Coronary artery (tissue), 2 donors: ENCODE data around the gene IRGQ.

ENCODE experiments used
- DNase-seq: peaks from one replicate; pipeline ENCODE4 v3.0.0-alpha.2; 2017; ENCODE audit warnings: low spot score
- H3K27ac ChIP-seq, 2 donors: fragments of 200-600 bp; sonication (generic); one replicate each; pipeline ENCODE4 v1.5.1; 2016 to 2019
- H3K4me3 ChIP-seq: fragments of 200-600 bp; sonication (generic); 2 replicates; pipeline ENCODE4 v1.5.1; 2016; ENCODE audit warnings: mild to moderate bottlenecking, moderate library complexity
- TF ChIP-seq, protein P1 (sequence below): fragments of 200-600 bp; sonication (generic); IDR thresholded peaks from one replicate; pipeline ENCODE4 v1.5.1; 2019; ENCODE audit warnings: antibody characterized with exemption

Gene IRGQ

DNA sequence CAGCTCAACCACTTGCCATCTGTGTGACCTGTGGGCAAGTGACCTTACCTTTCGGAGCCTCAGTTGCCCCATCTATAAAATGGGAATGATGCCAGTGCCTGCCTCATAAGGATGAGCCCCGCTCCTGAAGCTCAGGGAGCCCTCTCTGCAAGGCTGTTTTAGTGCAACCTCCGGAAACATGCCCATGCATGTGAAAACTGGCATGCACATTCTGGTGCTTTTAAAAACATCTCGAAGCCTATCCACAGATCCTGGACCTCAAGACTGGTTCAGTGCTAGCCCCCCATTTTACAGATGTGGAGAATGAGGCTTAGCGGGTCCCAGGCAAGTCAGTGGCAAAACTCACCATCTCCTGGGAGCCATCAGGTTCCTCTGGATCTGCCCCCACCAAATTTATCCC is 38.1 kb upstream of the IRGQ start:
- Histone ChIP-seq H3K27ac (no peak overlapping the region), H3K4me3 (no peak overlapping the region)
- TF ChIP-seq, protein P1, sequence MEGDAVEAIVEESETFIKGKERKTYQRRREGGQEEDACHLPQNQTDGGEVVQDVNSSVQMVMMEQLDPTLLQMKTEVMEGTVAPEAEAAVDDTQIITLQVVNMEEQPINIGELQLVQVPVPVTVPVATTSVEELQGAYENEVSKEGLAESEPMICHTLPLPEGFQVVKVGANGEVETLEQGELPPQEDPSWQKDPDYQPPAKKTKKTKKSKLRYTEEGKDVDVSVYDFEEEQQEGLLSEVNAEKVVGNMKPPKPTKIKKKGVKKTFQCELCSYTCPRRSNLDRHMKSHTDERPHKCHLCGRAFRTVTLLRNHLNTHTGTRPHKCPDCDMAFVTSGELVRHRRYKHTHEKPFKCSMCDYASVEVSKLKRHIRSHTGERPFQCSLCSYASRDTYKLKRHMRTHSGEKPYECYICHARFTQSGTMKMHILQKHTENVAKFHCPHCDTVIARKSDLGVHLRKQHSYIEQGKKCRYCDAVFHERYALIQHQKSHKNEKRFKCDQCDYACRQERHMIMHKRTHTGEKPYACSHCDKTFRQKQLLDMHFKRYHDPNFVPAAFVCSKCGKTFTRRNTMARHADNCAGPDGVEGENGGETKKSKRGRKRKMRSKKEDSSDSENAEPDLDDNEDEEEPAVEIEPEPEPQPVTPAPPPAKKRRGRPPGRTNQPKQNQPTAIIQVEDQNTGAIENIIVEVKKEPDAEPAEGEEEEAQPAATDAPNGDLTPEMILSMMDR: no peak
- DNase-seq: no peak

DNA sequence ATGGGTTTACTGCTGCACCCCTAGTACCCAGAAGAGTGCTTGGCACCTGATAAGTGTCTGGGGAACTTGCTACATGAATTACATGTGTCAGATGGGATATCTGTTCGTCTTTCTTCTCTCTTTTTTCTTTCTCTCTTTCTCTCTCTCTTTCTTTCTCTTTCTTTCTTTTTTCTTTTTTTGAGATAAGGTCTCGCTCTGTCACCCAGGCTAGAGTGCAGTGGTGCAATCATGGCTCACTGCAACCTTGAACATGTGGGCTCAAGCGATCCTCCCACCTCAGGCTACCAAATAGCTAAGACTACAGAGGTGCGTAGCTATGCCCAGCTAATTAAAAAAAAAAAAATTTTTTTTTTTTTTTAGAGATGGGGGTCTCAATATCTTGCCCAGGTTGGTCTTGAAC is 37.6 kb upstream of the IRGQ start:
- no peak overlapping the region for H3K27ac ChIP-seq
- no peak for DNase-seq
- H3K4me3 ChIP-seq: no peak overlapping the region
- TF ChIP-seq, protein P1: no peak

DNA sequence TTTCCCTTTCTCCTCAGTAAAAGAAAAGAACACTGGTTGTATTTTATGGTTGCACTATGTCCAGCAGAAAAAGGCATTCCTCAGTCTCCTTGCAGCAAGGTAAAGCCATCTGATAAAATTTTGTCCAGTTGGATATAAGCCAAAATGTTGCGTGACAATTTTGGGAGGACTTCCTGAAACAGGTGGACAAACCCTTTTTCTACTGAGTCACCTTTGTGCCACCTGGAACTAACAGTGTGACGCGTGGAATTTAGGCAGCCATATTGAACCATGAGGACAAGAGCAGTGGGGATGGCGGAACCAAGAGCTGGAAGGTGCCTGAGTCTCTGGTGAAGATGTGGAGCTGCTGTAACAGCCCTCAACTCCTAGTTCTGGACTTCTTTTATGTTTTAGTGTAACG is 35.6 kb upstream of the IRGQ start:
- DNase-seq: no peak
- no peak overlapping the region for H3K27ac ChIP-seq
- TF ChIP-seq, protein P1: no peak
- H3K4me3 ChIP-seq: no peak overlapping the region

DNA sequence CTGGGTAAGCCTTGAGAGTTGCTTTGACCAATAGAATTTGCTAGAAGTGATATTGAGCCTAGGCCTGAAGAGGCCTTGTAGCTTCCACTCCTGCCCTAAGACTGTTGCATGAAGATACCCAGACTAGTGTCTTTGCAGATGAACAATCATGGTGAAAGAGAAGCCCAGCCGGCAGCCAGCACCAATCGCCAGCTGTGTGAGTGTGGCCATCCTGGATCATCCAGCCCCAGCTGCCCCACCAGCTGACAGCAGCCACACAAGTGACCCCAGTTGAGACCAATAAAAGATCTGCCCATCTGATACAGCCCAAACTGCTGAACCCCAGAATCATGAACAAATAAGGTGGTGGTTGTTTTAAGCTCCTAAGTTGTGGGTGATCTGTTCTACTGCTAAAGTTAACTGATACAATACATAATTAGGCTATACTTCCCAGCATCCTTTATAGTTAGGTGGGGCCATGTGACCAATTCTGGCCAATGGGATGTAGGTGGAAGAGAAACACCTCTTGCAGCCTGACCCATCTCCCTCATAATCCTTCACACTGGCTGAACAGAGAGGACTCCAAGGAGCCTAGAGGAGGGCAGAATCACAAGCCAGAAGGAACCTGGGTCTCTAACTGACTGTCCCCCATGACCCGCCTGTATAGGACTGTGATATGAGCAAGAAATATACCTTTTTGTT is 32.9 kb upstream of the IRGQ start:
- no peak overlapping the region for H3K27ac ChIP-seq
- TF ChIP-seq, protein P1: no peak

DNA sequence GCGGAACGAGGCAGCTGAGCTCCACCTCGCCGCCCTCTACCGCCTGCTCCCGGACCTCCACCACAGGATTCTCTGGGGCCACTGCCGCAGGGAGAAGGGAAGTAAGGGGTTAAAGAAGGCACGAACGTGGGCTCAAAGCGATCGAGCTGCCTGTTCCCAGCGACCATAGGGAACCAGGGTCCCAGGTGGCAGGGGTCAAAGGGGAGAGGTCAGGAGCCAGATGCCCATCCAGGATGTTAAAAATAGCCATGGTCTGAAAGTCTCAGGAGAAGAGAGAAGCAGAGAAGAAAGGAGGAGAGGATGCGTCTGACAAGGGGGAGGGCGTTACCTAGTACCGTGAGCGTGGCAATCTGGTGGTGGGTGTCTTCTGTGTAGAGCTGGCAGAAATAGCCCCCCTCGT is 30.9 kb upstream of the IRGQ start:
- Histone ChIP-seq H3K27ac (no peak overlapping the region), H3K4me3 (no peak overlapping the region)
- no peak for DNase-seq
- TF ChIP-seq, protein P1: no peak

More for the DNA sequence above, 32.9 kb upstream of the IRGQ start:
- H3K4me3 ChIP-seq: no peak overlapping the region
- DNase-seq: no peak

DNA sequence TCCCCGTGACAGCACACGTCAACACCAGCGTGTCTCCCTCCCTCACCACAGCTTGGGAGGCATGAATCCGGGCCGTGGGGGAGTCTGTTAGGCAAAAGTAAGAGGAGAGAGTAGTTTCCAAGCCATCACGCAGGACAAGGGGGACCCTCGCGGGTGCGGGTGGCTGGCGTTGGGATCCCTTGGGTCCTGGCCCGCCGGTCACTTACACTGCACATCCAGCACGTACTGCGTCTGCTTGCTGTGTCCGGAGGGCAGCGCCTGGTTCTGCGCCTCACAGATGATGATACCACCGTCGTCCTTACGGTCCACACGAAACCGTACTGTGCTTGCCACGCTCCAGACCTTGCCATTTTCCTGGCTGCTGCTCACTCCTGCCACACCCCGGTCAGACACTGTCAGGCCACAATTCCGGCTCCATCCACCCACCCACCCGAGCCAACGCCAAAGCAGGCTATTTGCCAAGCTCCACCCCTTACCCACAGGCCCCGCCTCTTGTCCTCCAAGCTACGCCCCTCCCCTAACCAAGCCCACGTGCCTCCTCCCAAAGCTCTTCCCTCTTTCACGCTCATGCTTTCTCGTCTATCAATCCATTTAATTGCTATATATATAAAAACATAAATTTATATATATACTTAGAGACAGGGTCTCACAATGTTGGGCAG is 30.1 kb upstream of the IRGQ start:
- H3K4me3 ChIP-seq: no peak overlapping the region
- H3K27ac ChIP-seq: no peak overlapping the region
- DNase-seq: no peak
- TF ChIP-seq, protein P1: no peak

DNA sequence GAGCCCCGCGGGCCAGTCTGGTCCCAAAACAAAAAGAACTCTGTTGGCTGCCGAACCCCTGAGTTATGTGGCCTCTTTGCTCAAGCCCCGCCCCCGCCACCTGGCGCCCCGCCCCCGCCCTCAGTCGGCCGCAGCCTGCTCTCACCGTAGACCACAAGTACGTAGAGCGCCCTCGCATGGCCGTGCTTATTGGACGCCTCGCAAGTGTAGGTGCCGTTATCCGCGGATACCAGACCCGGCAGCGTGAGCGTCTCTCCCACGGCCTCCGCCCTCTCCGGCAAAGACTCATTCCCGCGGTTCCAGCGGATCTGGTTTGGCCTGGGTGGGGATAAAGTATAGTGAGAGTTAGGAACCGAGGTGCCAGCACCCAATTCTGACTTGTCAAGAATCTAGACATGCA is 29.0 kb upstream of the IRGQ start:
- no peak for DNase-seq
- H3K4me3 ChIP-seq: no peak overlapping the region
- TF ChIP-seq, protein P1: no peak
- no peak overlapping the region for H3K27ac ChIP-seq
